NCI-H2196 (cell line): Measurements from ENCODE around the gene PLA2G4B.

Experiments
- DNase-seq: peaks from one replicate; lab custom pipeline; 2025; ENCODE audit not compliant: unreplicated experiment; lab: John Stamatoyannopoulos, UW

The PLA2G4B gene

GRCh38 chr15:41883484-41883825 is 44.8 kb downstream of the PLA2G4B start:
- no peak for DNase-seq

GRCh38 chr15:41884458-41884857 is 45.8 kb downstream of the PLA2G4B start:
- no peak for DNase-seq

- no peak for DNase-seq
Measured at GRCh38 chr15:41885321-41885720, 46.7 kb downstream of the PLA2G4B start.

- no peak for DNase-seq
Measured at GRCh38 chr15:41885841-41886240, 47.2 kb downstream of the PLA2G4B start.

GRCh38 chr15:41886741-41887140 is 48.1 kb downstream of the PLA2G4B start:
- DNase-seq = no peak

GRCh38 chr15:41887161-41887560 is 48.5 kb downstream of the PLA2G4B start:
- DNase-seq = no peak

GRCh38 chr15:41887893-41888292 is 49.2 kb downstream of the PLA2G4B start:
- no peak for DNase-seq

GRCh38 chr15:41888662-41889253 is 50.1 kb downstream of the PLA2G4B start:
- no peak for DNase-seq

GRCh38 chr15:41890050-41890690 is 51.5 kb downstream of the PLA2G4B start:
- DNase-seq = no peak

- no peak for DNase-seq
Measured at GRCh38 chr15:41891226-41891625, 52.6 kb downstream of the PLA2G4B start.

GRCh38 chr15:41891946-41892345 is 53.3 kb downstream of the PLA2G4B start:
- peak; percentile 78 for DNase-seq

- DNase-seq = peak; percentile 52
Measured at GRCh38 chr15:41892621-41893421, 54.2 kb downstream of the PLA2G4B start.

GRCh38 chr15:41893422-41894250 is 55.0 kb downstream of the PLA2G4B start, which contains the start of gene SPTBN5:
SPTBN5 (minus strand) TSS chr15:41894053; CDS start chr15:41893497, 556 bp downstream.
- no peak for DNase-seq

- no peak for DNase-seq
Measured at GRCh38 chr15:41894251-41894790, 55.7 kb downstream of the PLA2G4B start.

GRCh38 chr15:41894791-41895463 is 56.3 kb downstream of the PLA2G4B start:
- DNase-seq = peak; percentile 45

GRCh38 chr15:41895491-41895890 is 56.8 kb downstream of the PLA2G4B start:
- no peak for DNase-seq

GRCh38 chr15:41895957-41896356 is 57.3 kb downstream of the PLA2G4B start:
- DNase-seq = no peak

GRCh38 chr15:41896566-41896965 is 57.9 kb downstream of the PLA2G4B start:
- no peak for DNase-seq

GRCh38 chr15:41897363-41897799 is 58.7 kb downstream of the PLA2G4B start:
- DNase-seq = no peak
